Measurements from ENCODE around the gene CD36.

The CD36 gene

DNA sequence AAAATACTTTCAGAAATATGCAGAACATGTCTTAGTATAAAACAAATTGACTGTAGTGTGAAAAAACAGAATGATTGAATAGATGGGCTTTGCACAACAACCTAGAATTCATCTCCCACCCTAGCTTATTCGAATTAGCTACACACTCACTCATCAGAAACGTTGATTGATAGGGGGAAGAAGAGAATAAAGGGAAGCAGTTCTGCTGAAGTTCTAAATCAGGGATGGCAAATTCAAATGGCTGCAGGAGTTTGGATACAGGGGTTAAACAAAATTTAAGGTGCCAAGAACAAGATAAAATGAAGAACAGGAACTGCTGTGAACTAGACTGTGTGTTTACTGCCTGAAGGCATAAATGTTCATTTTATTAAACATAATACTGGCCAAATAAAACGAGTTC is 9.0 kb downstream of the CD36 start:
- H2AFZ ChIP-seq (ENCODE audit: low read length), result no peak overlapping the region
- H3K9me2 ChIP-seq (ENCODE audit: low read depth, low read length), result no peaks in the 10 kb centered on the region
- no peak for TF ChIP-seq EZH2 (IDR thresholded peaks at IDR 0.05; ENCODE audit: borderline replicate concordance, low read length)
- TF ChIP-seq, protein P1, sequence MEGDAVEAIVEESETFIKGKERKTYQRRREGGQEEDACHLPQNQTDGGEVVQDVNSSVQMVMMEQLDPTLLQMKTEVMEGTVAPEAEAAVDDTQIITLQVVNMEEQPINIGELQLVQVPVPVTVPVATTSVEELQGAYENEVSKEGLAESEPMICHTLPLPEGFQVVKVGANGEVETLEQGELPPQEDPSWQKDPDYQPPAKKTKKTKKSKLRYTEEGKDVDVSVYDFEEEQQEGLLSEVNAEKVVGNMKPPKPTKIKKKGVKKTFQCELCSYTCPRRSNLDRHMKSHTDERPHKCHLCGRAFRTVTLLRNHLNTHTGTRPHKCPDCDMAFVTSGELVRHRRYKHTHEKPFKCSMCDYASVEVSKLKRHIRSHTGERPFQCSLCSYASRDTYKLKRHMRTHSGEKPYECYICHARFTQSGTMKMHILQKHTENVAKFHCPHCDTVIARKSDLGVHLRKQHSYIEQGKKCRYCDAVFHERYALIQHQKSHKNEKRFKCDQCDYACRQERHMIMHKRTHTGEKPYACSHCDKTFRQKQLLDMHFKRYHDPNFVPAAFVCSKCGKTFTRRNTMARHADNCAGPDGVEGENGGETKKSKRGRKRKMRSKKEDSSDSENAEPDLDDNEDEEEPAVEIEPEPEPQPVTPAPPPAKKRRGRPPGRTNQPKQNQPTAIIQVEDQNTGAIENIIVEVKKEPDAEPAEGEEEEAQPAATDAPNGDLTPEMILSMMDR (IDR thresholded peaks at IDR 0.05; ENCODE audit: low read length), result no peak

DNA sequence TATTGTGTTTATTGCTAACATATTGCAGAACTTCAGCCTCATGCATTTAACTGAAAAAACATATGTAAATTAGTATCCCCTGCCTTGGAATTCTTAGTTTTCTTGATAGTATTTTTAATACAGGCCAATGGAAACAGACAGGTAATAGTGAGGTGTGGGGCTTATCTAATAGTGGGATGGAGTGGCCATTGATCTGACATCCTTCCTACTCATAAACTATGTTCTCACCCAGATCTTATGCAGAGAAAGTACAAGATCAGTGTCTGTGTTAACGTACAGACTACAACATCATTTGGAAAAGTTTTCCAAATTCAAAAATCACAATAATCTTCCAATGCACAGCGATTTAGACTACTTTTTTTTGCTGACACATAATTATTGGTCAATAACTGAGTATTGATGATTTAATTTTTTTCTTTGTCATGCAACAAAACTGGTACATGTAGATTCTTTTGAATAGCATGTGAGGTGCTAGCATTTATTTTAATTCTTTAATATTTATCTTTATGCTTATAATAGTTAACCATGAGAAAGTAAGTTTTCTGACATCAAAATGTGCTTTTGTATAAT is 9.7 kb downstream of the CD36 start:
- Histone ChIP-seq H3K4me1 (ENCODE audit: insufficient read depth, low read length, severe bottlenecking) (no peaks in the 10 kb centered on the region), H3K9ac (ENCODE audit: low read length) (no peak overlapping the region), H4K20me1 (ENCODE audit: insufficient read depth, low read length) (no peaks in the 10 kb centered on the region), H3K36me3 (ENCODE audit: insufficient read depth, low read length) (no peaks in the 10 kb centered on the region), H3K27me3 (ENCODE audit: insufficient read depth, low read length) (no peaks in the 10 kb centered on the region), H3K4me2 (ENCODE audit: low read length) (no peak overlapping the region), H3K79me2 (ENCODE audit: insufficient read depth, low read length) (no peaks in the 10 kb centered on the region), H3K27ac (ENCODE audit: low read depth, low read length, poor library complexity, severe bottlenecking) (no peak overlapping the region), H3K9me3 (ENCODE audit: low read length) (no peaks in the 10 kb centered on the region), H2AFZ (ENCODE audit: low read length) (no peak overlapping the region), H3K4me3 (ENCODE audit: low read depth, low read length, poor library complexity, severe bottlenecking) (no peak overlapping the region), H3K9me2 (ENCODE audit: low read depth, low read length) (no peaks in the 10 kb centered on the region), H3F3A (ENCODE audit: insufficient read depth, low read length) (no peaks in the 10 kb centered on the region)
- TF ChIP-seq, protein P1 (IDR thresholded peaks at IDR 0.05; ENCODE audit: low read length), result no peak
- no peak for TF ChIP-seq EZH2 (IDR thresholded peaks at IDR 0.05; ENCODE audit: borderline replicate concordance, low read length)

More for the DNA sequence above, 9.0 kb downstream of the CD36 start:
- no peaks in the 10 kb centered on the region for H3F3A ChIP-seq (ENCODE audit: insufficient read depth, low read length)
- H3K9me3 ChIP-seq (ENCODE audit: low read length), result no peaks in the 10 kb centered on the region
- H3K4me1 ChIP-seq (ENCODE audit: insufficient read depth, low read length, severe bottlenecking), result no peaks in the 10 kb centered on the region
- no peak overlapping the region for H3K4me3 ChIP-seq (ENCODE audit: low read depth, low read length, poor library complexity, severe bottlenecking)
- no peaks in the 10 kb centered on the region for H3K36me3 ChIP-seq (ENCODE audit: insufficient read depth, low read length)
- no peak overlapping the region for H3K9ac ChIP-seq (ENCODE audit: low read length)
- H4K20me1 ChIP-seq (ENCODE audit: insufficient read depth, low read length), result no peaks in the 10 kb centered on the region
- no peak overlapping the region for H3K27ac ChIP-seq (ENCODE audit: low read depth, low read length, poor library complexity, severe bottlenecking)
- H3K27me3 ChIP-seq (ENCODE audit: insufficient read depth, low read length), result no peaks in the 10 kb centered on the region
- no peak overlapping the region for H3K4me2 ChIP-seq (ENCODE audit: low read length)
- H3K79me2 ChIP-seq (ENCODE audit: insufficient read depth, low read length), result no peaks in the 10 kb centered on the region

DNA sequence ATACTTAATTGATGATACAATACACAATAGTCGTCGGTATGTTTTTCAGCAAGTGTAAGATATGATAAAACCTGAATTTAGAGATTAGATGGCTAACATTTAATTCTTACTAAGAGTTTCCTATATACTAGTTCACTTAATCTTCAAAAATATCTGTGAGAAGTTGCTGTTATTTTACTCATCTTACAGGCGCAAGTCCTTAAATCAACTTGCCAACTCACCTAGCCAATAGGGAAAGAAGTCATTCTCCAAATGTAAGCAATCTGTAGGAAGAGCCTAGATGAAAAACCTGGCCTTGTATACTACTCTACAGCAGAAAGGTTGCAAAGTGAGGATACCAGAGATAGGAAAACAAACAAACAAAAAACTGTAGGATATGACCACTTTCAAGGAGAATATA is 10.6 kb downstream of the CD36 start:
- no peaks in the 10 kb centered on the region for H3K9me3 ChIP-seq (ENCODE audit: low read length)
- no peak overlapping the region for H2AFZ ChIP-seq (ENCODE audit: low read length)
- H3K4me1 ChIP-seq (ENCODE audit: insufficient read depth, low read length, severe bottlenecking), result no peaks in the 10 kb centered on the region
- H3K9ac ChIP-seq (ENCODE audit: low read length), result no peak overlapping the region
- TF ChIP-seq EZH2 (IDR thresholded peaks at IDR 0.05; ENCODE audit: borderline replicate concordance, low read length), result no peak
- TF ChIP-seq, protein P1 (IDR thresholded peaks at IDR 0.05; ENCODE audit: low read length), result no peak
- no peaks in the 10 kb centered on the region for H3F3A ChIP-seq (ENCODE audit: insufficient read depth, low read length)
- no peak overlapping the region for H3K4me2 ChIP-seq (ENCODE audit: low read length)
- no peaks in the 10 kb centered on the region for H3K9me2 ChIP-seq (ENCODE audit: low read depth, low read length)
- H3K27me3 ChIP-seq (ENCODE audit: insufficient read depth, low read length), result no peaks in the 10 kb centered on the region
- H3K4me3 ChIP-seq (ENCODE audit: low read depth, low read length, poor library complexity, severe bottlenecking), result no peak overlapping the region
- H3K36me3 ChIP-seq (ENCODE audit: insufficient read depth, low read length), result no peaks in the 10 kb centered on the region
- H4K20me1 ChIP-seq (ENCODE audit: insufficient read depth, low read length), result no peaks in the 10 kb centered on the region
- no peaks in the 10 kb centered on the region for H3K79me2 ChIP-seq (ENCODE audit: insufficient read depth, low read length)
- no peak overlapping the region for H3K27ac ChIP-seq (ENCODE audit: low read depth, low read length, poor library complexity, severe bottlenecking)
